OCI-LY1 (cell line): Measurements from ENCODE around the gene CITED2.

Source experiments
- CTCF ChIP-seq: fragments of 200-600 bp; sonication (generic), shearing (Covaris generic); IDR thresholded peaks from 2 replicates; pipeline ENCODE4 v1.5.1; 2017; ENCODE audit warnings: mild to moderate bottlenecking, antibody characterized with exemption, low read length, moderate library complexity, mixed read lengths
- EZH2 ChIP-seq: fragments of 200-600 bp; sonication (generic), shearing (Covaris generic); IDR thresholded peaks from 2 replicates; pipeline ENCODE4 v1.8.0; 2017; ENCODE audit warnings: borderline replicate concordance, mixed run types, mild to moderate bottlenecking, antibody characterized with exemption, low read length, moderate library complexity, mixed read lengths

- TF ChIP-seq EZH2: no peak
- no peak for TF ChIP-seq CTCF
Observed at GRCh38 chr6:139343052-139343750, 31.2 kb downstream of the CITED2 start.
